A673 (cell line): ENCODE data around the gene NEMP1.

Source experiments
- CTCF ChIP-seq: fragments of 300-800, 200-600 bp; sonication (generic); conservative IDR thresholded peaks from 2 replicates; pipeline ENCODE4 v1.5.1; 2017; ENCODE audit warnings: low read depth, mild to moderate bottlenecking, antibody characterized with exemption, low read length, moderate library complexity, mixed read lengths
- EZH2 ChIP-seq: fragments of 200-600 bp; sonication (generic); IDR thresholded peaks from 2 replicates; pipeline ENCODE4 v1.6.1; 2017; ENCODE audit warnings: borderline replicate concordance, low read depth, mild to moderate bottlenecking, mixed read lengths, antibody characterized with exemption, low read length; ENCODE audit not compliant: poor library complexity, severe bottlenecking

- no peak for TF ChIP-seq CTCF
- no peak for TF ChIP-seq EZH2
These were observed 45.2 kb upstream of the NEMP1 start for GRCh38 chr12:57123813-57124212.
